H1 (cell line): Measurements from ENCODE around the gene SGSH. TPM values are rescaled to one million over a fixed set of nuclear protein-coding genes. Genes with fewer than 3 reads are reported as not detected.

Experiments
- CTCF ChIA-PET: fragments of 300-600 bp; sonication (Branson Sonifier 250); formaldehyde crosslinking; loops from one replicate; lab custom pipeline; 2021; ENCODE audit not compliant: partially characterized antibody; lab: Charles Lee
- POLR2A ChIA-PET: fragments of 300-600 bp; sonication (Branson Sonifier 250); formaldehyde crosslinking; loops from one replicate; lab custom pipeline; 2021; ENCODE audit warnings: inconsistent platforms; ENCODE audit not compliant: partially characterized antibody; lab: Charles Lee
- DNase-seq, 2 experiments: peaks; one replicate each; pipeline versions ENCODE4 v3.0.0 to v3.0.0-alpha.2; 2010 to 2022; ENCODE audit warnings: low spot score in 2 of 2, low read depth in 1 of 2, mixed read lengths in 1 of 2
- FAIRE-seq: peaks from 2 replicates; lab custom pipeline; 2011; peaks lifted over from hg19 to GRCh38; lab: Jason Lieb, UNC
- H2AFZ ChIP-seq: 2 replicates; pipeline ENCODE4 v1.8.1; 2012; ENCODE audit warnings: low read length, inconsistent platforms
- H2AK5ac ChIP-seq: 2 replicates; pipeline ENCODE4 v1.6.1; 2013; ENCODE audit warnings: low read depth, low read length
- H2BK120ac ChIP-seq: replicated peaks from 2 replicates; pipeline ENCODE3; 2013; ENCODE audit warnings: low read depth, low read length, inconsistent platforms
- H2BK12ac ChIP-seq: 2 replicates; pipeline ENCODE4 v1.6.1; 2013; ENCODE audit warnings: low read depth, low read length
- H2BK15ac ChIP-seq: 2 replicates; pipeline ENCODE4 v1.6.1; 2013; ENCODE audit warnings: low read length
- H2BK20ac ChIP-seq: 2 replicates; pipeline ENCODE4 v1.6.1; 2013; ENCODE audit warnings: low read length
- H2BK5ac ChIP-seq: 2 replicates; pipeline ENCODE4 v1.6.1; 2013; ENCODE audit warnings: low read depth, low read length
- H3K14ac ChIP-seq: 2 replicates; pipeline ENCODE4 v1.6.1; 2013; ENCODE audit warnings: inconsistent platforms; ENCODE audit not compliant: insufficient read length
- H3K18ac ChIP-seq: 2 replicates; pipeline ENCODE4 v1.6.1; 2013; ENCODE audit warnings: low read length; ENCODE audit errors: extremely low read depth
- H3K23ac ChIP-seq: 2 replicates; pipeline ENCODE4 v1.6.1; 2013; ENCODE audit warnings: inconsistent platforms; ENCODE audit not compliant: insufficient read length
- H3K23me2 ChIP-seq: 2 replicates; pipeline ENCODE4 v1.6.1; 2013; ENCODE audit warnings: low read depth, low read length
- H3K27ac ChIP-seq: 2 replicates; pipeline ENCODE4 v1.6.1; 2011; ENCODE audit warnings: low read depth, low read length, inconsistent platforms
- H3K27me3 ChIP-seq, 4 experiments: replicated peaks in 1 of 4; 1 replicate in 1 of 4; 2 replicates in 3 of 4; pipeline versions ENCODE4 v1.6.1 to v1.8.1; 2011 to 2013; ENCODE audit warnings: low read length in 3 of 4, mild to moderate bottlenecking in 3 of 4, inconsistent platforms in 2 of 4, mixed read lengths in 2 of 4, moderate library complexity in 1 of 4; ENCODE audit not compliant: control insufficient read depth in 3 of 4, insufficient read depth in 3 of 4; ENCODE audit errors: extremely low read depth in 1 of 4
- H3K36me3 ChIP-seq, 4 experiments: 2 replicates each; pipeline versions ENCODE4 v1.6.1 to v1.8.1; 2011 to 2013; ENCODE audit warnings: mild to moderate bottlenecking in 4 of 4, low read length in 3 of 4, moderate library complexity in 2 of 4, control low read depth in 1 of 4, inconsistent platforms in 1 of 4; ENCODE audit not compliant: insufficient read depth in 4 of 4, control insufficient read depth in 2 of 4
- H3K4ac ChIP-seq: replicated peaks from 2 replicates; pipeline ENCODE3; 2013; ENCODE audit warnings: low read length, low read depth, mixed read lengths, inconsistent platforms; ENCODE audit not compliant: insufficient read length
- H3K4me1 ChIP-seq, 4 experiments: replicated peaks in 1 of 4; 1 replicate in 1 of 4; 2 replicates in 3 of 4; pipeline versions ENCODE4 v1.6.1 to v1.8.1; 2011 to 2013; ENCODE audit warnings: low read length in 3 of 4, inconsistent platforms in 2 of 4, mixed read lengths in 1 of 4; ENCODE audit not compliant: insufficient read depth in 4 of 4, control insufficient read depth in 3 of 4
- H3K4me2 ChIP-seq, 2 experiments: 2 replicates each; pipeline versions ENCODE4 v1.6.1 to v1.8.1; 2011 to 2013; ENCODE audit warnings: low read depth in 2 of 2, low read length in 2 of 2, control low read depth in 1 of 2, inconsistent platforms in 1 of 2, mild to moderate bottlenecking in 1 of 2; ENCODE audit not compliant: insufficient read depth in 1 of 2
- H3K4me3 ChIP-seq, 4 experiments: fragments of 200-600, 300-600 bp in 1 of 4; sonication (generic), shearing (Covaris generic), sonication (Bioruptor Twin) in 1 of 4; 2 replicates each; pipeline versions ENCODE4 v1.5.1 to v1.8.1; 2011 to 2016; ENCODE audit warnings: low read length in 4 of 4, low read depth in 3 of 4, control low read depth in 2 of 4, inconsistent platforms in 2 of 4, mild to moderate bottlenecking in 2 of 4, mixed read lengths in 1 of 4, moderate library complexity in 1 of 4; ENCODE audit not compliant: insufficient read depth in 2 of 4; ENCODE audit errors: extremely low read depth in 1 of 4
- H3K56ac ChIP-seq: replicated peaks from 2 replicates; pipeline ENCODE3; 2013; ENCODE audit warnings: low read depth, mild to moderate bottlenecking, mixed read lengths, low read length, inconsistent platforms; ENCODE audit not compliant: insufficient read length
- H3K79me1 ChIP-seq: 2 replicates; pipeline ENCODE4 v1.6.1; 2013; ENCODE audit warnings: low read depth, low read length, control low read depth
- H3K79me2 ChIP-seq, 2 experiments: 2 replicates each; pipeline versions ENCODE4 v1.6.1 to v1.8.1; 2012 to 2013; ENCODE audit warnings: low read length in 2 of 2, mild to moderate bottlenecking in 2 of 2, inconsistent platforms in 1 of 2; ENCODE audit not compliant: insufficient read depth in 2 of 2, control insufficient read depth in 1 of 2
- H3K9ac ChIP-seq, 4 experiments: replicated peaks in 1 of 4; 1 replicate in 1 of 4; 2 replicates in 3 of 4; pipeline versions ENCODE4 v1.6.1 to v1.8.1; 2011 to 2013; ENCODE audit warnings: low read depth in 3 of 4, low read length in 3 of 4, control low read depth in 2 of 4, mild to moderate bottlenecking in 2 of 4, moderate library complexity in 2 of 4, inconsistent platforms in 1 of 4; ENCODE audit errors: extremely low read depth in 1 of 4
- H3K9me3 ChIP-seq, 2 experiments: 2 replicates each; pipeline versions ENCODE4 v1.6.1 to v1.8.1; 2012 to 2013; ENCODE audit warnings: mild to moderate bottlenecking in 2 of 2, moderate library complexity in 2 of 2, control low read depth in 1 of 2, inconsistent platforms in 1 of 2, low read depth in 1 of 2, low read length in 1 of 2, mixed read lengths in 1 of 2; ENCODE audit not compliant: insufficient read depth in 2 of 2
- H4K20me1 ChIP-seq, 2 experiments: replicated peaks in 1 of 2; 2 replicates each; pipeline versions ENCODE3 to v1.8.1; 2011 to 2013; ENCODE audit warnings: inconsistent platforms in 2 of 2, low read length in 2 of 2, mild to moderate bottlenecking in 1 of 2; ENCODE audit not compliant: insufficient read depth in 2 of 2, control insufficient read depth in 1 of 2
- H4K5ac ChIP-seq: 2 replicates; pipeline ENCODE4 v1.6.1; 2013; ENCODE audit warnings: low read length, low read depth, mixed read lengths, inconsistent platforms; ENCODE audit not compliant: insufficient read length
- H4K8ac ChIP-seq: 2 replicates; pipeline ENCODE4 v1.8.0; 2013; ENCODE audit warnings: mild to moderate bottlenecking, moderate library complexity, low read length, inconsistent platforms; ENCODE audit not compliant: insufficient read depth; ENCODE audit errors: extremely low read depth
- H4K91ac ChIP-seq: replicated peaks from 2 replicates; pipeline ENCODE3; 2013; ENCODE audit warnings: low read length, mixed read lengths, inconsistent platforms; ENCODE audit not compliant: insufficient read length
- CHD1 ChIP-seq: IDR thresholded peaks from 2 replicates; pipeline ENCODE4 v1.6.1; 2012; ENCODE audit warnings: low read depth, low read length, improper control_type of control experiment
- SIN3A ChIP-seq, 2 experiments: IDR thresholded peaks in 1 of 2; conservative IDR thresholded peaks in 1 of 2; 2 replicates each; pipeline ENCODE4 v1.6.1; 2011 to 2012; ENCODE audit warnings: low read length in 2 of 2, improper control_type of control experiment in 1 of 2, low read depth in 1 of 2, mild to moderate bottlenecking in 1 of 2
- TEAD4 ChIP-seq: IDR thresholded peaks from 2 replicates; pipeline ENCODE4 v1.6.1; 2012; ENCODE audit warnings: low read depth, low read length, inconsistent platforms, mixed read lengths
- WGBS, 2 experiments: shearing (Covaris generic) in 1 of 2; methylation state at CpG; one replicate each; pipeline versions ENCODE4 v1.1.6 to v1.1.7; 2013 to 2015; ENCODE audit warnings: low lambda C conversion rate in 2 of 2, mixed read lengths in 2 of 2, inconsistent platforms in 1 of 2, low coverage in 1 of 2, missing lambda C conversion rate in 1 of 2; ENCODE audit not compliant: insufficient replicate concordance in 2 of 2, insufficient coverage in 1 of 2, insufficient read length in 1 of 2; ENCODE audit errors: extremely low coverage in 1 of 2, missing lambda C conversion rate in 1 of 2; 5-methylcytosine and 5-hydroxymethylcytosine counted together
- polyA plus RNA-seq, 7 experiments: library from polyadenylated mRNA; depleted of rRNA in 3 of 7; stranded (reverse) in 5 of 7; unstranded in 2 of 7; fragments of >200 nt in 5 of 7; fragments of 200-250 nt in 2 of 7; gene quantifications; 1 replicate in 5 of 7; 2 replicates in 1 of 7; 4 replicates in 1 of 7; pipeline versions ENCODE4 v1.2.1 to v1.2.3, GENCODE V29; 2011 to 2013; ENCODE audit warnings: missing spikeins in 2 of 7, mixed read lengths in 2 of 7
- total RNA-seq: library from RNA; stranded (reverse); fragmentation: NEBNext Ultra II Directional; extraction: Animal tissue kit (Norgen Biotek cat#: 25700); gene quantifications from 2 replicates; pipeline ENCODE4 v1.2.1, GENCODE V29; 2021

SGSH gene
- total and polyA plus RNA-seq, 2 of the 8 experiments (the other 6 are each of a cell fraction or from before 2014, with no cell fraction given) = 18.0 to 19.6 TPM

DNA sequence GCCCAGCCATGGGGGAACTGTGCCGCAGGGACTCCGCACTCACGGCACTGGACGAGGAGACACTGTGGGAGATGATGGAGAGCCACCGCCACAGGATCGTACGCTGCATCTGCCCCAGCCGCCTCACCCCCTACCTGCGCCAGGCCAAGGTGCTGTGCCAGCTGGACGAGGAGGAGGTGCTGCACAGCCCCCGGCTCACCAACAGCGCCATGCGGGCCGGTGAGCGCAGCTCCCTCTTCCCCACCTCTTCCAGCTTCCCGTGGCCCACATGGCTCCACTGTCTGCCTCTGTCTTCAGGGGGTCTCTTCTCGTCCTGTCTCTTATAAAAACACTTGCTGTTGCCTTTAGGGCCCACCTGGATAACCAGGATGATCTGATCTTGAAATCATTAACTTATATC, 38.7 kb downstream of the SGSH start:
- Histone ChIP-seq H4K91ac (no peak overlapping the region), H4K20me1 (no peaks in the 10 kb centered on the region), H3K56ac (no peak overlapping the region), H2BK5ac (no peak overlapping the region), H2BK120ac (no peak overlapping the region), H2AFZ (no peak overlapping the region), H3K23me2 (no peaks in the 10 kb centered on the region), H3K14ac (no peak overlapping the region), H2BK20ac (no peak overlapping the region), H3K18ac (no peak overlapping the region), H3K4me1 (no peaks in the 10 kb centered on the region), H3K36me3 (no peaks in the 10 kb centered on the region), H3K4me2 (no peak overlapping the region), H2BK12ac (no peak overlapping the region), H2BK15ac (no peak overlapping the region), H4K5ac (no peak overlapping the region), H3K27me3 (no peaks in the 10 kb centered on the region), H3K79me1 (no peaks in the 10 kb centered on the region; the same call in 1 of the 2 replicates), H3K9ac (no peak overlapping the region), H3K9me3 (no peaks in the 10 kb centered on the region), H3K4ac (no peak overlapping the region), H3K27ac (no peak overlapping the region), H3K23ac (no peak overlapping the region), H2AK5ac (no peak overlapping the region), H3K79me2 (no peaks in the 10 kb centered on the region), H3K4me3 (no peak overlapping the region), H4K8ac (no peak overlapping the region)
- TF ChIP-seq TEAD4 (no peak), SIN3A (conservative IDR thresholded peaks at IDR 0.05 in 1 of 2, IDR thresholded peaks at IDR 0.05 in 1 of 2; ENCODE audit: low read depth in 1 of 2, low read length in 2 of 2) (no peak), CHD1 (no peak)
- DNase-seq (no peak), FAIRE-seq (no peak)
- ChIA-PET POLR2A (interaction anchor here (1.1 kb wide), 1 partner anchor 18 kb away, joined by 4 read pairs; no protein-coding TSS in a partner anchor), CTCF (interaction anchor here (0.6 to 8.9 kb wide), 4 partner anchors 10 to 71 kb away, joined by 3 to 73 read pairs (median 10); no protein-coding TSS in a partner anchor)
- WGBS, 2 experiments = 88% methylated on average over 17 of the region's 17 CpGs; no CpG with 5 or more reads in 1 of the 2 experiments
